B cell (primary cell): ENCODE data around the gene SH3GL1. TPM values are rescaled to one million over a fixed set of nuclear protein-coding genes. Genes with fewer than 3 reads are reported as not detected.

ENCODE experiments used
- ATAC-seq: fragments of 200-7000 bp; cut with Tn5 transposase; one replicate; pipeline ENCODE4 v1.10.0; 2021; ENCODE audit warnings: low read depth, mild to moderate bottlenecking, moderate number of reproducible peaks, moderate library complexity
- CTCF ChIA-PET: fragments of 350-600 bp; sonication (Branson Sonifier 250); formaldehyde crosslinking; loops from one replicate; lab custom pipeline; 2021; ENCODE audit warnings: antibody characterized with exemption, inconsistent platforms; lab: Charles Lee
- POLR2A ChIA-PET: fragments of 350-600 bp; sonication (Branson Sonifier 250); formaldehyde crosslinking; loops from one replicate; lab custom pipeline; 2021; ENCODE audit warnings: antibody characterized with exemption; lab: Charles Lee
- DNase-seq: peaks from one replicate; pipeline ENCODE4 v3.0.0; 2013
- H2AFZ ChIP-seq: 2 replicates; pipeline ENCODE4 v1.6.1; 2012; ENCODE audit warnings: mild to moderate bottlenecking, low read depth, low read length; ENCODE audit not compliant: insufficient read depth, poor library complexity, severe bottlenecking
- H3K27ac ChIP-seq, 2 donors: 1 replicate in 1 of 2; 2 replicates in 1 of 2; pipeline ENCODE4 v1.5.1; 2012 to 2013; ENCODE audit warnings: low read length in 2 of 2, mild to moderate bottlenecking in 2 of 2, moderate library complexity in 1 of 2
- H3K27me3 ChIP-seq, 4 experiments: fragments of 200-600 bp in 1 of 4; sonication (generic) in 1 of 4; replicated peaks in 1 of 4; 1 replicate in 2 of 4; 2 replicates in 2 of 4; pipeline versions ENCODE4 v1.6.1 to v1.7.0; 2013 to 2016; ENCODE audit warnings: low read length in 3 of 4, mild to moderate bottlenecking in 2 of 4, mixed read lengths in 1 of 4, moderate library complexity in 1 of 4; ENCODE audit not compliant: insufficient read depth in 4 of 4, control insufficient read depth in 3 of 4; ENCODE audit errors: control extremely low read depth in 1 of 4
- H3K36me3 ChIP-seq, 2 experiments: replicated peaks in 1 of 2; 1 replicate in 1 of 2; 2 replicates in 1 of 2; pipeline versions ENCODE4 v1.6.1 to v1.7.1; 2013; ENCODE audit warnings: low read length in 1 of 2; ENCODE audit not compliant: insufficient read depth in 2 of 2, control insufficient read depth in 1 of 2; ENCODE audit errors: control extremely low read depth in 1 of 2, extremely low read depth in 1 of 2
- H3K4me1 ChIP-seq, 2 donors: fragments of 200-600 bp in 1 of 2; sonication (generic) in 1 of 2; 1 replicate in 1 of 2; 2 replicates in 1 of 2; pipeline versions ENCODE4 v1.5.1 to v1.6.1; 2013 to 2017; ENCODE audit warnings: low read length in 2 of 2; ENCODE audit not compliant: control insufficient read depth in 2 of 2, insufficient read depth in 2 of 2
- H3K4me2 ChIP-seq: replicated peaks from 2 replicates; pipeline ENCODE3; 2012; ENCODE audit warnings: mild to moderate bottlenecking, low read depth, low read length; ENCODE audit not compliant: poor library complexity, severe bottlenecking
- H3K4me3 ChIP-seq, 5 experiments: fragments of 200-600 bp in 1 of 5; sonication (generic) in 1 of 5; 1 replicate in 3 of 5; 2 replicates in 2 of 5; pipeline versions ENCODE4 v1.5.1 to v1.7.0; 2011 to 2016; ENCODE audit warnings: low read length in 4 of 5, mild to moderate bottlenecking in 4 of 5, low read depth in 2 of 5, control low read depth in 1 of 5, moderate library complexity in 1 of 5; ENCODE audit not compliant: insufficient read depth in 1 of 5; ENCODE audit errors: control extremely low read depth in 1 of 5, extremely low read depth in 1 of 5
- H3K79me2 ChIP-seq: fragments of 200-600 bp; sonication (generic); one replicate; pipeline ENCODE4 v1.6.0; 2016; ENCODE audit warnings: low read length; ENCODE audit not compliant: control insufficient read depth, insufficient read depth
- H3K9ac ChIP-seq: fragments of 200-600 bp; sonication (generic); 2 replicates; pipeline ENCODE4 v1.6.1; 2017; ENCODE audit warnings: mild to moderate bottlenecking, low read length, moderate library complexity
- H3K9me3 ChIP-seq, 3 donors: one replicate each; pipeline versions ENCODE4 v1.6.1 to v1.7.1; 2013; ENCODE audit warnings: low read length in 2 of 3; ENCODE audit not compliant: control insufficient read depth in 2 of 3, insufficient read depth in 1 of 3; ENCODE audit errors: control extremely low read depth in 1 of 3
- H4K20me1 ChIP-seq: 2 replicates; pipeline ENCODE4 v1.6.0; 2012; ENCODE audit warnings: mild to moderate bottlenecking, low read length; ENCODE audit not compliant: insufficient read depth, control insufficient read depth, poor library complexity, severe bottlenecking
- H3K27ac Mint-ChIP-seq: one replicate; pipeline ENCODE4 v1.8.0; 2021; ENCODE audit warnings: mixed read lengths
- H3K27me3 Mint-ChIP-seq: one replicate; pipeline ENCODE4 v1.8.0; 2021; ENCODE audit warnings: mixed read lengths
- H3K4me1 Mint-ChIP-seq: one replicate; pipeline ENCODE4 v1.8.0; 2021; ENCODE audit warnings: mixed read lengths
- H3K4me3 Mint-ChIP-seq: one replicate; pipeline ENCODE4 v1.8.0; 2021; ENCODE audit warnings: mixed read lengths
- H3K9me3 Mint-ChIP-seq: one replicate; pipeline ENCODE4 v1.8.0; 2022; ENCODE audit warnings: mixed read lengths; ENCODE audit not compliant: insufficient read depth
- CTCF ChIP-seq: fragments of 200-600 bp; IDR thresholded peaks from one replicate; pipeline ENCODE4 v1.8.0; 2022; ENCODE audit warnings: antibody characterized with exemption, mild to moderate bottlenecking
- EZH2 ChIP-seq: IDR thresholded peaks from 2 replicates; pipeline ENCODE4 v1.6.1; 2012; ENCODE audit warnings: borderline replicate concordance, low read depth, mild to moderate bottlenecking, moderate library complexity, low read length; ENCODE audit not compliant: insufficient read depth, poor library complexity, severe bottlenecking
- WGBS: methylation state at CpG from one replicate; pipeline ENCODE4 v1.1.5; 2013; ENCODE audit warnings: missing lambda C conversion rate; ENCODE audit not compliant: insufficient coverage; 5-methylcytosine and 5-hydroxymethylcytosine counted together
- intact Hi-C: fragments of 100-400 bp; cut with micrococcal nuclease; formaldehyde crosslinking; loops from one replicate; pipeline ENCODE4 v1.10.0; 2022
- polyA plus RNA-seq: library from polyadenylated mRNA; depleted of rRNA; stranded (reverse); fragments of >200 nt; gene quantifications from 2 replicates; pipeline ENCODE4 v1.2.3, GENCODE V29; 2012
- total RNA-seq, 2 donors: library from RNA; stranded (reverse); fragments of 120-200 nt in 1 of 2; gene quantifications; 1 replicate in 1 of 2; 2 replicates in 1 of 2; pipeline versions ENCODE4 v1.2.3 to v1.2.4, GENCODE V29; 2013 to 2022

The SH3GL1 gene
- total and polyA plus RNA-seq, 2 donors (not counting 1 experiment from before 2014, with no cell fraction given) = 37.2 to 42.4 TPM

GRCh38 chr19:4391701-4392483, 8.5 kb downstream of the SH3GL1 start:
- H3K4me3 ChIP-seq = no peak overlapping the region
- H3K4me1 ChIP-seq = peaks cover 0 to 6% of the 10 kb centered on the region in 2 donors
- TF ChIP-seq CTCF (no peak), EZH2 (no peak)
- H3K27me3 ChIP-seq = no peaks in the 10 kb centered on the region
- WGBS = 97% methylated on average over 15 of the region's 20 CpGs
- Mint-ChIP-seq H3K27me3 (no peaks in the 10 kb centered on the region), H3K9me3 (no peaks in the 10 kb centered on the region), H3K4me3 (no peak overlapping the region), H3K27ac (no peak overlapping the region), H3K4me1 (peaks cover 40% of the 10 kb centered on the region)
- DNase-seq (no peak), ATAC-seq (no peak)
- intact Hi-C loops = no loop called here
- ChIA-PET POLR2A (no interaction called here), CTCF (interaction anchor here (0.5 kb wide), 1 partner anchor 129 kb away, joined by 3 read pairs; no protein-coding TSS in a partner anchor)
- H3K36me3 ChIP-seq = peaks cover 1 to 38% of the 10 kb centered on the region in 2 experiments
- H2AFZ ChIP-seq = no peak overlapping the region
- H3K4me2 ChIP-seq = no peak overlapping the region
- no peak overlapping the region for H3K9ac ChIP-seq
- H4K20me1 ChIP-seq = peaks cover 97% of the 10 kb centered on the region
- peaks cover 99% of the 10 kb centered on the region for H3K79me2 ChIP-seq
- H3K27ac ChIP-seq = no peak overlapping the region
- H3K9me3 ChIP-seq = no peaks in the 10 kb centered on the region

- peaks cover 98% of the 10 kb centered on the region for H4K20me1 ChIP-seq
- ChIA-PET POLR2A (no interaction called here), CTCF (no interaction called here)
- no peak overlapping the region for H3K4me3 ChIP-seq
- TF ChIP-seq CTCF (no peak), EZH2 (no peak)
- no peak overlapping the region for H2AFZ ChIP-seq
- H3K4me2 ChIP-seq = no peak overlapping the region
- H3K79me2 ChIP-seq = peaks cover 99% of the 10 kb centered on the region
- intact Hi-C loops = no loop called here
- 83% methylated on average over 6 of the region's 9 CpGs for WGBS
- H3K4me3 Mint-ChIP-seq = no peak overlapping the region
- ATAC-seq = no peak
- H3K36me3 ChIP-seq = peaks cover 1 to 41% of the 10 kb centered on the region in 2 experiments
- H3K27me3 Mint-ChIP-seq = no peaks in the 10 kb centered on the region
- no peak overlapping the region for H3K9ac ChIP-seq
- no peaks in the 10 kb centered on the region for H3K9me3 ChIP-seq
- no peak for DNase-seq
- H3K4me1 Mint-ChIP-seq = peaks cover 36% of the 10 kb centered on the region
- H3K27me3 ChIP-seq = no peaks in the 10 kb centered on the region
- no peak overlapping the region for H3K27ac ChIP-seq
- H3K4me1 ChIP-seq = peaks cover 0 to 6% of the 10 kb centered on the region in 2 donors
- H3K27ac Mint-ChIP-seq = no peak overlapping the region
- no peaks in the 10 kb centered on the region for H3K9me3 Mint-ChIP-seq
These were observed 9.0 kb downstream of the SH3GL1 start for GRCh38 chr19:4391306-4391693.
